K562 (cell line): ENCODE measurements around the gene LSS. TPM values are rescaled to one million over a fixed set of nuclear protein-coding genes. Genes with fewer than 3 reads are reported as not detected.

ENCODE experiments used
- ATAC-seq: fragments of 200-7000 bp; cut with Tn5 transposase; 3 replicates; pipeline ENCODE4 v1.9.1; 2020; ENCODE audit warnings: moderate library complexity
- BruUV-seq: library from RNA; stranded (reverse); fragments of 400-500 nt; replicated peaks from 2 replicates; lab custom pipeline; 2021; lab: Mats Ljungman, UMichigan
- CTCF ChIA-PET: fragments of 300-600 bp; formaldehyde crosslinking; extraction: SDS; loops from one replicate; lab custom pipeline; 2021; ENCODE audit warnings: low intra/inter-chr PET ratio; lab: Yijun Ruan, JAX
- POLR2A ChIA-PET: fragments of 300-600, 350-650 bp; sonication (Branson Sonifier 250); formaldehyde crosslinking; extraction: SDS; loops from one replicate; lab custom pipeline; 2021; ENCODE audit warnings: antibody characterized with exemption, inconsistent platforms; lab: Yijun Ruan, JAX
- DNase-seq, 4 experiments: peaks; one replicate each; pipeline versions ENCODE4 v3.0.0 to v3.0.0-alpha.2; 2011 to 2018; ENCODE audit warnings: low spot score in 3 of 4, mixed read lengths in 3 of 4; ENCODE audit errors: extremely low read depth in 1 of 4
- FAIRE-seq: peaks from 2 replicates; lab custom pipeline; 2011; peaks lifted over from hg19 to GRCh38; lab: Jason Lieb, UNC
- H2AFZ ChIP-seq: 2 replicates; pipeline ENCODE4 v1.6.0; 2011; ENCODE audit warnings: low read depth, low read length, control low read depth, inconsistent platforms
- H3K27ac ChIP-seq: fragments of 200-600 bp; 3 replicates; pipeline ENCODE4 v1.8.0; 2011; ENCODE audit warnings: low read depth, mild to moderate bottlenecking, control low read depth, inconsistent platforms, low read length, moderate library complexity, mixed read lengths; ENCODE audit errors: extremely low read depth
- H3K27me3 ChIP-seq, 2 experiments: fragments of 300-600 bp in 1 of 2; 2 replicates in 1 of 2; 3 replicates in 1 of 2; pipeline versions ENCODE4 v1.6.0 to v1.8.0; 2011; ENCODE audit warnings: inconsistent platforms in 2 of 2, low read length in 2 of 2, mild to moderate bottlenecking in 1 of 2, mixed read lengths in 1 of 2, moderate library complexity in 1 of 2; ENCODE audit not compliant: control insufficient read depth in 2 of 2, insufficient read depth in 2 of 2
- H3K36me3 ChIP-seq: fragments of 300-600 bp; 3 replicates; pipeline ENCODE4 v1.8.0; 2011; ENCODE audit warnings: mild to moderate bottlenecking, low read length, inconsistent platforms; ENCODE audit not compliant: control insufficient read depth, insufficient read depth
- H3K4me1 ChIP-seq, 2 experiments: fragments of 200-600 bp in 1 of 2; replicated peaks in 1 of 2; 2 replicates in 1 of 2; 3 replicates in 1 of 2; pipeline versions ENCODE4 v1.5.1 to v1.8.0; 2011; ENCODE audit warnings: inconsistent platforms in 2 of 2, low read length in 2 of 2, mild to moderate bottlenecking in 1 of 2, mixed read lengths in 1 of 2, moderate library complexity in 1 of 2; ENCODE audit not compliant: control insufficient read depth in 2 of 2, insufficient read depth in 2 of 2
- H3K4me2 ChIP-seq: 2 replicates; pipeline ENCODE4 v1.6.1; 2011; ENCODE audit warnings: low read length, control low read depth, inconsistent platforms, mixed read lengths; ENCODE audit not compliant: insufficient read depth
- H3K4me3 ChIP-seq: fragments of 200-600 bp; sonication (generic), shearing (Covaris generic); 2 replicates; pipeline ENCODE4 v1.5.1; 2016; ENCODE audit warnings: control low read depth, inconsistent platforms
- H3K79me2 ChIP-seq: fragments of 200-600 bp; 3 replicates; pipeline ENCODE4 v1.8.0; 2011; ENCODE audit warnings: low read length, inconsistent platforms; ENCODE audit not compliant: control insufficient read depth, insufficient read depth
- H3K9ac ChIP-seq, 2 experiments: 2 replicates each; pipeline versions ENCODE4 v1.6.0 to v1.6.1; 2011; ENCODE audit warnings: low read depth in 2 of 2, low read length in 2 of 2, control low read depth in 1 of 2, inconsistent platforms in 1 of 2, mild to moderate bottlenecking in 1 of 2, mixed read lengths in 1 of 2; ENCODE audit not compliant: insufficient read depth in 1 of 2
- H3K9me1 ChIP-seq: one replicate; pipeline ENCODE4 v1.6.0; 2011; ENCODE audit warnings: inconsistent platforms, mild to moderate bottlenecking, low read length, moderate library complexity; ENCODE audit not compliant: control insufficient read depth, insufficient read depth
- H3K9me3 ChIP-seq: replicated peaks from 2 replicates; pipeline ENCODE4 v1.5.1; 2011; ENCODE audit warnings: low read depth, low read length, inconsistent platforms; ENCODE audit not compliant: control insufficient read depth, insufficient read depth
- H4K20me1 ChIP-seq: replicated peaks from 2 replicates; pipeline ENCODE4 v1.6.1; 2011; ENCODE audit warnings: low read length, inconsistent platforms, mixed read lengths; ENCODE audit not compliant: control insufficient read depth, insufficient read depth
- ATF1 ChIP-seq, 2 experiments: fragments of 450-650 bp in 1 of 2; IDR thresholded peaks; 2 replicates each; pipeline ENCODE4 v1.6.1; 2016; ENCODE audit warnings: missing compliant biosample characterization in 1 of 2, missing genetic modification characterization in 1 of 2
- ATF4 ChIP-seq: fragments of 450-650 bp; formaldehyde crosslinking; IDR thresholded peaks from 2 replicates; pipeline ENCODE4 v1.4.0; 2022; ENCODE audit warnings: mild to moderate bottlenecking, moderate library complexity
- E4F1 ChIP-seq: fragments of 250-450 bp; sonication (Bioruptor Pico); IDR thresholded peaks from 2 replicates; pipeline ENCODE4 v1.5.0; 2021; ENCODE audit warnings: mild to moderate bottlenecking, borderline replicate concordance
- EHMT2 ChIP-seq: fragments of 450-650 bp; IDR thresholded peaks from 2 replicates; pipeline ENCODE4 v1.6.1; 2018; ENCODE audit warnings: antibody characterized with exemption
- SMAD4 ChIP-seq: fragments of 250-450 bp; sonication (Bioruptor Pico); conservative IDR thresholded peaks from 2 replicates; pipeline ENCODE4 v1.8.0; 2021; ENCODE audit warnings: inconsistent platforms, mild to moderate bottlenecking, moderate library complexity
- ZNF146 ChIP-seq: IDR thresholded peaks from one replicate; pipeline ENCODE4 v1.6.1; 2018; ENCODE audit warnings: missing compliant biosample characterization; ENCODE audit not compliant: unreplicated experiment
- ZNF280A ChIP-seq: fragments of 450-650 bp; IDR thresholded peaks from 2 replicates; pipeline ENCODE4 v1.6.1; 2018; ENCODE audit warnings: mild to moderate bottlenecking, low read depth; ENCODE audit not compliant: partially characterized antibody
- ZNF609 ChIP-seq: sonication (generic); formaldehyde crosslinking; IDR thresholded peaks from 2 replicates; pipeline ENCODE4 v1.8.1; 2023; ENCODE audit warnings: missing genetic modification reagents, mild to moderate bottlenecking, borderline replicate concordance
- ZNF740 ChIP-seq, 3 experiments: fragments of 200-800 bp in 1 of 3; sonication (Bioruptor generic) in 1 of 3; sonication (generic) in 1 of 3; formaldehyde crosslinking in 1 of 3; IDR thresholded peaks; 2 replicates each; pipeline versions ENCODE4 v1.6.1 to v1.8.0; 2016 to 2022; ENCODE audit warnings: mild to moderate bottlenecking in 2 of 3, missing compliant biosample characterization in 2 of 3, missing genetic modification characterization in 2 of 3, missing genetic modification reagents in 1 of 3
- WGBS: fragments of 100-300 bp; shearing (Covaris generic); methylation state at CpG from one replicate; pipeline ENCODE4 v1.1.6; 2016; ENCODE audit warnings: low coverage, mixed read lengths; ENCODE audit not compliant: insufficient coverage; ENCODE audit errors: missing lambda C conversion rate; 5-methylcytosine and 5-hydroxymethylcytosine counted together
- in situ Hi-C: fragments of 300-500 bp; cut with MboI; formaldehyde crosslinking; loops from 4 replicates; pipeline ENCODE4 v1.15.0; 2018; ENCODE audit warnings: inconsistent platforms, mixed read lengths
- intact Hi-C: fragments of 100-400 bp; cut with micrococcal nuclease; formaldehyde crosslinking; loops from 2 replicates; pipeline ENCODE4 v1.14.2; 2022
- polyA plus RNA-seq, 8 experiments: library from polyadenylated mRNA; depleted of rRNA in 4 of 8; stranded (reverse) in 5 of 8; unstranded in 3 of 8; fragments of >200 nt; fragmentation: Nextera tagmentation in 2 of 8; fragmentation: Illumina TruSeq in 1 of 8; extraction: Ambion mirVana in 2 of 8; extraction: Trizol in 1 of 8; gene quantifications; 2 replicates each; pipeline versions ENCODE4 v1.2.1 to v1.2.3, GENCODE V29; 2011 to 2014; ENCODE audit warnings: inconsistent platforms in 1 of 8, missing spikeins in 1 of 8
- total RNA-seq, 7 experiments: library from RNA; depleted of rRNA in 6 of 7; stranded (reverse); fragments of >200 nt in 6 of 7; fragmentation: Illumina TruSeq in 2 of 7; extraction: Trizol in 2 of 7; gene quantifications; 2 replicates each; pipeline versions ENCODE4 v1.2.1 to v1.2.3, GENCODE V29; 2011 to 2021; ENCODE audit warnings: low replicate concordance in 1 of 7

LSS gene
- total and polyA plus RNA-seq, 9 of the 15 experiments (the other 6 are each of a cell fraction or from before 2014, with no cell fraction given) = 2.2 to 89.5 (median 37.4) TPM

GRCh38 chr21:46243325-46243724 is 14.8 kb upstream of the LSS start:
- Histone ChIP-seq H3K27me3 (no peaks in the 10 kb centered on the region), H3K79me2 (no peaks in the 10 kb centered on the region; the same call in 2 of the 3 replicates), H3K36me3 (peaks cover 94% of the 10 kb centered on the region), H2AFZ (no peak overlapping the region), H3K4me2 (no peak overlapping the region), H3K27ac (no peak overlapping the region; the same call in 2 of the 3 replicates), H4K20me1 (0 out of 2 replicates have a peak, but pooled peaks cover 11% of the 10 kb centered on the region), H3K9ac (0 out of 4 replicates have a peak overlapping the region, but pooled peaks of 1 of the 2 experiments have one; percentile 15), H3K4me3 (no peak overlapping the region), H3K9me1 (no peaks in the 10 kb centered on the region), H3K4me1 (peaks cover 5 to 9% of the 10 kb centered on the region in 2 experiments; a peak in 4 of 5 replicates), H3K9me3 (no peaks in the 10 kb centered on the region)
- DNase-seq (no peak), FAIRE-seq (no peak), ATAC-seq (peak; percentile 18)
- ChIA-PET POLR2A (interaction anchor here (0.6 to 2.7 kb wide), 9 partner anchors 9 to 391 kb away, joined by 3 to 13 read pairs (median 4); no protein-coding TSS in a partner anchor), CTCF (no interaction called here)
- WGBS = 64% methylated on average over 8 of the region's 8 CpGs
- in situ Hi-C loops (no loop called here), intact Hi-C loops (no loop called here)
- BruUV-seq = no TSS peak
- TF ChIP-seq ATF1 (CRISPR knock-in tag; IDR thresholded peaks at IDR 0.05) = 0 out of 2 replicates have a peak, but pooled peaks have one; percentile 12
- TF ChIP-seq ATF1 (tag; IDR thresholded peaks at IDR 0.05) = no peak
- TF ChIP-seq EHMT2 = no peak
- TF ChIP-seq ZNF280A = no peak
- TF ChIP-seq E4F1 (CRISPR knock-in tag) = 0 out of 2 replicates have a peak, but pooled peaks have one; percentile 18
- peak; percentile 55; the same call in 1 of the 2 replicates for TF ChIP-seq ZNF740 (CRISPR knock-in tag; IDR thresholded peaks at IDR 0.05)
- TF ChIP-seq ZNF740 (tag; IDR thresholded peaks at IDR 0.05) = no peak
- 0 out of 2 replicates have a peak, but pooled peaks have one; percentile 12 for TF ChIP-seq ATF4
- TF ChIP-seq ZNF146 (CRISPR knock-in tag) = no peak
- TF ChIP-seq SMAD4 (CRISPR knock-in tag) = peak; percentile 29; the same call in 1 of the 2 replicates
- TF ChIP-seq ZNF609 (CRISPR knock-in tag) = no peak
